IPS-18a (cell line): Measurements from ENCODE around the gene RGL3.
"Not testable (repeated sequence)": the region's sequence is repeated elsewhere in the genome, so short reads cannot be mapped to it uniquely, and the experiment has no call there.

Experiments
- H3K27ac ChIP-seq: one replicate; pipeline ENCODE4 v1.5.1; 2013; ENCODE audit warnings: low read length
- H3K27me3 ChIP-seq: one replicate; pipeline ENCODE4 v1.6.1; 2013; ENCODE audit warnings: mild to moderate bottlenecking, low read length; ENCODE audit not compliant: control insufficient read depth, insufficient read depth
- H3K36me3 ChIP-seq: one replicate; pipeline ENCODE4 v1.6.1; 2013; ENCODE audit warnings: low read depth, low read length; ENCODE audit not compliant: control insufficient read depth
- H3K4me1 ChIP-seq: one replicate; pipeline ENCODE4 v1.6.1; 2013; ENCODE audit warnings: low read depth, low read length; ENCODE audit not compliant: control insufficient read depth
- H3K4me3 ChIP-seq: one replicate; pipeline ENCODE4 v1.5.1; 2013; ENCODE audit warnings: low read length
- H3K9ac ChIP-seq: one replicate; pipeline ENCODE4 v1.6.1; 2013; ENCODE audit warnings: mild to moderate bottlenecking, low read length, moderate library complexity
- H3K9me3 ChIP-seq: one replicate; pipeline ENCODE4 v1.6.1; 2013; ENCODE audit warnings: low read depth, low read length; ENCODE audit not compliant: control insufficient read depth

Gene RGL3

GRCh38 chr19:11361771-11362731, 57.1 kb downstream of the RGL3 start:
- Histone ChIP-seq H3K27ac (no peak overlapping the region), H3K27me3 (peaks cover 6% of the 10 kb centered on the region), H3K4me1 (no peaks in the 10 kb centered on the region), H3K36me3 (no peaks in the 10 kb centered on the region), H3K4me3 (peak overlapping the region; percentile 52), H3K9ac (no peak overlapping the region), H3K9me3 (no peaks in the 10 kb centered on the region)

DNA sequence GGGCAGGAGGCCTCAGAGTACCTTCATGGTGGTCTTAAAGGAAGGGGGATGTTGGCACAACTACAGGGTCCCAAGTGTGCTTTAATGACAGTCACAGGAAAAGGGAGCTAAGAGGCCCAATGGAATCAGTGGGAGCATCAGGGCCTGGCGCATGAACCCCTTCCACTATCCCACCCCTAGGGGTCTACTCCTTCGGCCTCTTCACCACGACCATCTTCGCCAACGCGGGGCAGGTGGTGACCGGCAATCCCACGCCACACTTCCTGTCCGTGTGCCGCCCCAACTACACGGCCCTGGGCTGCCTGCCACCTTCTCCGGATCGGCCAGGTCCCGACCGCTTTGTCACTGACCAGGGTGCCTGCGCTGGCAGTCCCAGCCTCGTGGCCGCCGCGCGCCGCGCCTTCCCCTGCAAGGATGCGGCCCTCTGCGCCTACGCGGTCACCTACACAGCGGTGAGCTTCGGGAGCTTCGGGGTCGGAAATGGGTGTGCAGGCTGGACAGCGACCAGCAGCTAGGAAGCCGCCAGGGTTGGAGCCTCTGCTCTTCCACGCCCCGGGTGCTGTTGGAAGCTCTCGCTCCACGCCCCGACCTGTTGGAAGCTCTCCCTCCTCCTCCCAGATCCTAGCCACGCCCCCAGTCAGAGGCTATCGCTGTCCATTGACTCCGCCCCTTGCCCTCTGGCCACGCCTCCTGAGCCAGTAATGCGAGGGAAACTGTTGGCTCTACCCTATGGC, 57.9 kb downstream of the RGL3 start:
- peak overlapping the region; percentile 52 for H3K4me3 ChIP-seq
- H3K27me3 ChIP-seq = peaks cover 8% of the 10 kb centered on the region
- H3K27ac ChIP-seq = no peak overlapping the region
- no peak overlapping the region for H3K9ac ChIP-seq
- H3K36me3 ChIP-seq = no peaks in the 10 kb centered on the region
- no peaks in the 10 kb centered on the region for H3K9me3 ChIP-seq
- H3K4me1 ChIP-seq = no peaks in the 10 kb centered on the region

DNA sequence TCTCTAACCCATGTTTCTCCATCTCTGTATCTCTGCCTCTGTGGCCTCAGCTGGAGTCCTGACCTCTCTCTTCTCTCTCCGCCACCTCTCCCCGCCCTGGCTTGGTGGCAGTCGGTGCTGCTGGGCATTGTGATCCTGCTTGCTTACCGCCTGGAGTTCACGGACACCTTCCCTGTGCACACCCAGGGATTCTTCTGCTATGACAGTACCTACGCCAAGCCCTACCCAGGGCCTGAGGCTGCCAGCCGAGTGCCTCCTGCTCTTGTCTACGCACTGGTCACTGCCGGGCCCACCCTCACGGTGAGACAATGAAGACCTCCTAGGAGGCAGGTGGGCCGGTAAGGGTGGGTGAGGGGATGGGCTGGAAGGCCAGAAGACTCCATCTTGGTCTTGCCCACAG, 59.7 kb downstream of the RGL3 start:
- Histone ChIP-seq H3K4me1 (no peaks in the 10 kb centered on the region), H3K27me3 (peaks cover 14% of the 10 kb centered on the region), H3K36me3 (no peaks in the 10 kb centered on the region), H3K27ac (no peak overlapping the region), H3K9me3 (no peaks in the 10 kb centered on the region), H3K9ac (no peak overlapping the region), H3K4me3 (no peak overlapping the region)

- H3K36me3 ChIP-seq = no peaks in the 10 kb centered on the region
- peaks cover 14% of the 10 kb centered on the region for H3K27me3 ChIP-seq
- H3K4me1 ChIP-seq = no peaks in the 10 kb centered on the region
- H3K9me3 ChIP-seq = no peaks in the 10 kb centered on the region
- H3K27ac ChIP-seq = no peak overlapping the region
- H3K4me3 ChIP-seq = no peak overlapping the region
- no peak overlapping the region for H3K9ac ChIP-seq
Measured at GRCh38 chr19:11356676-11357550, 62.2 kb downstream of the RGL3 start.

GRCh38 chr19:11356074-11356397, 63.1 kb downstream of the RGL3 start:
- H3K36me3 ChIP-seq = no peaks in the 10 kb centered on the region
- peak overlapping the region; percentile 44 for H3K4me3 ChIP-seq
- no peaks in the 10 kb centered on the region for H3K4me1 ChIP-seq
- H3K27me3 ChIP-seq = peaks cover 14% of the 10 kb centered on the region
- no peak overlapping the region for H3K9ac ChIP-seq
- H3K9me3 ChIP-seq = no peaks in the 10 kb centered on the region
- H3K27ac ChIP-seq = no peak overlapping the region

- peak within 1 kb of the TSS; percentile 44 for H3K4me3 ChIP-seq
- H3K36me3 ChIP-seq = no peaks in the 10 kb centered on the region
- H3K27ac ChIP-seq = no peak within 1 kb of the TSS
- H3K9ac ChIP-seq = no peak within 1 kb of the TSS
- H3K9me3 ChIP-seq = no peaks in the 10 kb centered on the region
- no peaks in the 10 kb centered on the region for H3K4me1 ChIP-seq
- peaks cover 9% of the 10 kb centered on the region for H3K27me3 ChIP-seq
Measured at GRCh38 chr19:11355160-11356073, 63.7 kb downstream of the RGL3 start, which contains the start of gene PLPPR2. TSS of gene PLPPR2 (plus strand) at chr19:11355432. CDS start at chr19:11357674, 2,242 bp downstream.

DNA sequence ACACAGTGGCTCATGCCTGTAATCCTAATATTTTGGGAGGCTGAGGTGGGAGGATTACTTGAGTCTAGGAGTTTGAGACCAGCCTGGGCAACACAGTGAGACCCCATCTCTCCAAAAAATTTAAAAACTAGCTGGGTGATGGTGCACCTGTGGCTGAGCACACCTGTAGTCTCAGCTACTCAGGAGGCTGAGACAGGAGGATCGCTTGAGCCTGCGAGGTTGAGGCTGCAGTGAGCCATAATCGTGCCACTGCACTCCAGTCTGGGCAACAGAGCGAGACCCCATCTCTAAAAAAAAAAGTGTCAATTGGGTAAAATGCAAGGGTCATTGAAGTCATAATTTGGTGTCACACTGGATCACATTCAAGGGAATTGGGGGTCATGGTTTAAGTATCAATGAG, 65.0 kb downstream of the RGL3 start:
- H3K27me3 ChIP-seq, H3K4me1 ChIP-seq, H3K9ac ChIP-seq, H3K27ac ChIP-seq, H3K9me3 ChIP-seq, H3K4me3 ChIP-seq, H3K36me3 ChIP-seq: not testable (repeated sequence)

DNA sequence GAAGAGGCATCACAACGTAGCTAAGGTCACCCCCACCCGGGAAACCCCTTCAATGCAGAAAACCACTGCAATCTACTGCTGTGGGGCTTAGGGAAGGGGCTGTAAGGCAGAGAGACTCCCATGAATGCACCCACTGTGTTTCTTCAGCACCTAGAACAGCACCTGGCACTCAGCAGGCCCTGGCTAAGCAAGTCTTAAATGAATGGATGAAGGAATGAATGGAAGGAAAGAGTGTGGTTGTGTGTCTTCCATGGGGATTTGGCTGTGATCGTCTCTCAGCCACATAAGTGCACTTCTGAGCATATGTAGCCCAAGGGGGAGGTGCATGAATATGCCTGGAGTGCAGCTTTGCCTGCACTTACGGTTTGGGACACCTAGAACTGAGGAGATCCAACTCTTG, 69.9 kb downstream of the RGL3 start:
- Histone ChIP-seq H3K36me3 (no peaks in the 10 kb centered on the region), H3K27ac (no peak overlapping the region), H3K9me3 (no peaks in the 10 kb centered on the region), H3K4me3 (no peak overlapping the region), H3K27me3 (no peaks in the 10 kb centered on the region), H3K9ac (no peak overlapping the region), H3K4me1 (no peaks in the 10 kb centered on the region)

DNA sequence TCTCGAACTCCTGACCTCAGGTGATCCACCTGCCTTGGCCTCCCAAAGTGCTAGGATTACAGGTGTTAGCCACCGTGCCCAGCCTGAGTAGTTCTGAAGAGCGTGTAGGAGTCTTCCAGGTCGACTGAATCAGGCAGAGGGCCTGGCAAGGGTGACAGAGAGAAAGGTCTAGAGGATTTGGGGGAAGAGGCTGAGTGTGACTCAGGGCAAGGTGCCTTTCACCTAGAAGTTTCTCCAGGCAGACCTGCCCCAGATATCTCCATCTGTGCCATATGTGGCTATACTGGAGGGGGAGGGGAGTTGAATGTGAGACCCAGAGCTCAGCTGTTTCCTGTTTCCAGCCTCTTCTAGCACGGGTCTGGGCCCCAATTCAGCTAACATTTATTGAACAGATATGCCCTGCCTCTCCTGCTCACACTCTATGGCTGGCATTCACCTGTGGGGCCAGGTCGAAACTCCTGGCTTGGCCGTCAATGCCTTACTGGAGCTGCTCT, 71.5 kb downstream of the RGL3 start:
- Histone ChIP-seq H3K4me1 (no peaks in the 10 kb centered on the region), H3K27ac (no peak overlapping the region), H3K9me3 (no peaks in the 10 kb centered on the region), H3K9ac (no peak overlapping the region), H3K36me3 (no peaks in the 10 kb centered on the region), H3K27me3 (no peaks in the 10 kb centered on the region), H3K4me3 (no peak overlapping the region)

- H3K4me1 ChIP-seq = no peaks in the 10 kb centered on the region
- peak within 1 kb of the TSS; percentile 73 for H3K9ac ChIP-seq
- no peaks in the 10 kb centered on the region for H3K27me3 ChIP-seq
- H3K36me3 ChIP-seq = no peaks in the 10 kb centered on the region
- peak within 1 kb of the TSS; percentile 32 for H3K27ac ChIP-seq
- peak within 1 kb of the TSS; percentile 95 for H3K4me3 ChIP-seq
- H3K9me3 ChIP-seq = no peaks in the 10 kb centered on the region
Measured at GRCh38 chr19:11346104-11346940, 72.8 kb downstream of the RGL3 start, which contains the start of the genes CCDC159 and TMEM205. TSS of gene CCDC159 (plus strand) at chr19:11346519. CDS start at chr19:11346607, 88 bp downstream. TSS of gene TMEM205 (minus strand) at chr19:11346268. CDS start at chr19:11345619, 649 bp downstream.
